RWPE1 (cell line): ENCODE results near the gene NIPSNAP3A.

Experiments used
- CTCF ChIA-PET: fragments of 350-600 bp; sonication (Branson Sonifier 250); formaldehyde crosslinking; extraction: SDS; loops from one replicate; lab custom pipeline; 2021; lab: Yijun Ruan, JAX
- POLR2A ChIA-PET: fragments of 400-600 bp; formaldehyde crosslinking; extraction: SDS; loops from one replicate; lab custom pipeline; 2020; ENCODE audit warnings: antibody characterized with exemption; ENCODE audit not compliant: low non-redundant PET; lab: Yijun Ruan, JAX
- DNase-seq: peaks from one replicate; pipeline ENCODE4 v3.0.0; 2012; ENCODE audit warnings: low spot score
- H3K27ac ChIP-seq: fragments of 450-650 bp; 2 replicates; pipeline ENCODE4 v1.5.1; 2017
- CTCF ChIP-seq: fragments of 450-650 bp; conservative IDR thresholded peaks from 2 replicates; pipeline ENCODE4 v1.5.1; 2017; ENCODE audit warnings: low read depth, mild to moderate bottlenecking

Gene NIPSNAP3A

GRCh38 chr9:104772714-104773510, 25.4 kb downstream of the NIPSNAP3A start:
- TF ChIP-seq CTCF = no peak
- POLR2A ChIA-PET = no interaction called here
- DNase-seq = no peak
- CTCF ChIA-PET = no interaction called here
- H3K27ac ChIP-seq = no peak overlapping the region

- no peak for TF ChIP-seq CTCF
- ChIA-PET CTCF (no interaction called here), POLR2A (no interaction called here)
- no peak for DNase-seq
- H3K27ac ChIP-seq = no peak overlapping the region
Measured at GRCh38 chr9:104774132-104774531, 26.6 kb downstream of the NIPSNAP3A start.

GRCh38 chr9:104774831-104775573, 27.5 kb downstream of the NIPSNAP3A start:
- no peak overlapping the region for H3K27ac ChIP-seq
- no peak for TF ChIP-seq CTCF
- ChIA-PET POLR2A (no interaction called here), CTCF (no interaction called here)
- DNase-seq = no peak

GRCh38 chr9:104775574-104775936, 28.1 kb downstream of the NIPSNAP3A start:
- H3K27ac ChIP-seq = no peak overlapping the region
- ChIA-PET CTCF (no interaction called here), POLR2A (no interaction called here)
- DNase-seq = no peak
- no peak for TF ChIP-seq CTCF

- CTCF ChIA-PET = no interaction called here
- no peak overlapping the region for H3K27ac ChIP-seq
- no peak for DNase-seq
- POLR2A ChIA-PET = no interaction called here
- no peak for TF ChIP-seq CTCF
Measured at GRCh38 chr9:104775976-104776375, 28.5 kb downstream of the NIPSNAP3A start.

GRCh38 chr9:104776797-104777196, 29.3 kb downstream of the NIPSNAP3A start:
- ChIA-PET POLR2A (no interaction called here), CTCF (no interaction called here)
- H3K27ac ChIP-seq = no peak overlapping the region
- no peak for TF ChIP-seq CTCF
- DNase-seq = no peak
